HG03060 (cell line): ENCODE measurements around the gene CAPN11.
"Not testable (repeated sequence)": the region's sequence is repeated elsewhere in the genome, so short reads cannot be mapped to it uniquely, and the experiment has no call there.

Experiments
- ATAC-seq: cut with Tn5 transposase; IDR thresholded peaks from one replicate; pipeline ENCODE4 v1.9.1; 2021; ENCODE audit warnings: low read depth, moderate number of reproducible peaks; ENCODE audit not compliant: unreplicated experiment

The CAPN11 gene

GRCh38 chr6:44224965-44225305 lies 66.3 kb downstream of the CAPN11 start:
- no peak for ATAC-seq

GRCh38 chr6:44225579-44226325 lies 67.1 kb downstream of the CAPN11 start:
- no peak for ATAC-seq

GRCh38 chr6:44226368-44227147 lies 67.9 kb downstream of the CAPN11 start:
- no peak for ATAC-seq

DNA sequence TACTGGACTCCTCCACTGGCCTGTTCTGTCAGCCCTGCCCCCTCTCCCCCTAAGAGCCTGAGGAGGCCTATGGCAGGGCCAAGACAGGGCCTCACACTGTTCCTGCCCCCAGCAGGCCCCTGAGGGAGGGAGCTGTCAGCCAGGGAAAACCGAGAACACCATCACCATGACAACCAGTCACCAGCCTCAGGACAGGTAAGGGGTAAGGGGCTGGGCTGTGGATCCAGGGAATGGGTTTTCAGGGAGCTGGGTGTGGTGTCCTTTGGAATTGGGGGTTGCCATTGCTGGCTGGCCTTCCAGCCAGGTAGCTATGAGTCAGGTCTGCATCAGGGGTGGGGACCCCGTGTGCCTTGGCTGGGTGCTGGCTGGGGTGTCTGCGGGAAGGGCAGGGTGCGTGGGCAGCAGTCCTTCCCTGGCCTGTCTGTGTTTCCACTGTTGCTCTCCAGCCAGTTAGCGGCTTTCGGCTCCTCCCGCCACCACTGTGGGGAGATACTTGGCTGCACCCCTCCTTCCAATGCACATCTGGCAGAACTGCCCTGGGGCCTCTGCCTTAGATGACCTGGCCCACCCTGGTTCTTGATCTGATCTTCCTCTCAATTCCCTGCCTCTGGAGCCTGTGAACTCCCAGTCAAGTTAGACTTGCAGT lies 68.7 kb downstream of the CAPN11 start:
- ATAC-seq = no peak

- no peak for ATAC-seq
Observed at GRCh38 chr6:44228031-44228430, 69.4 kb downstream of the CAPN11 start.

GRCh38 chr6:44228433-44228832 lies 69.8 kb downstream of the CAPN11 start:
- ATAC-seq = no peak

- ATAC-seq = no peak
Observed at GRCh38 chr6:44228836-44229235, 70.2 kb downstream of the CAPN11 start.

- ATAC-seq = no peak
Observed at GRCh38 chr6:44229376-44230033, 70.9 kb downstream of the CAPN11 start.

DNA sequence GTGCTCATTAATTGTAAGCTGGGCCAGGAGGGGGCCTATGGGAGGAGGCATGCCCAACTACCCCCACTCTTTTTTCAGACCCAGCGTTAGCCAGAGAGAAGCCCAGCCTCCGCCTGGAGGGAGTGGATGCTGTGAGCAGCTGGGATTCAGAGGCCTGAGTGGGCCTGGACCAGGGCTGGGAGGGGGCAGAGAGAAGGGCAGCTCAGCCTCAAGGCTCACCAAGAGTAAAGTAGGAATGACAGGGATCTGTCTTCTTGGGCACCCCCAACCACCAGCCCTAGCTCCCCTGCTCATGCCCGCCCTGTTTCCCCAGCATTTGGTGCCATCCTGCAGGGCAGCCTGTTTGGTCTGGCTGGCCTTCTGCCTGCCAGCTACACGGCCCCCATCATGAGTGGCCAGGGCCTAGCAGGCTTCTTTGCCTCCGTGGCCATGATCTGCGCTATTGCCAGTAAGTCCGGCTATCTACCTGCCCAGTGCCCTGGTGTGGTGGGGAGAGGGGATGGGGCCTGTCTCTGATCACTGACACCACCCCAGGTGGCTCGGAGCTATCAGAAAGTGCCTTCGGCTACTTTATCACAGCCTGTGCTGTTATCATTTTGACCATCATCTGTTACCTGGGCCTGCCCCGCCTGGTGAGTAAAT lies 71.5 kb downstream of the CAPN11 start:
- ATAC-seq = no peak

DNA sequence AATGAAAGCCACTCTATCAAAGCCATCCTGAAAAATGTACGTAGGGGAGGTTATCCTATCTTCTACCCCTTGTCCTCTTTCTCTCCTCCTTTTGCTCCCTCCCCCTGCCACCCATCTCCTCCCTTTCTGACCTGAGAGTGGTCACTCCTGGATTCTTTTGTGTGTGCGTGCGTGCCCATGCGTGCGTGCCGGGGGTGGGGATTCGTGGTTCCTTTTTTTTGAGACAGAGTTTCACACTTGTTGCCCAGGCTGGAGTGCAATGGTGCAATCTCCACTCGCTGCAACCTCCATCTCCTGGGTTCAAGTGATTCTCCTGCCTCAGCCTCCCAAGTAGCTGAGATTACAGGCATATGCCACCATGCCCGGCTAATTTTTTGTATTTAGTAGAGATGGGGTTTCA lies 72.8 kb downstream of the CAPN11 start:
- ATAC-seq = not testable (repeated sequence)

DNA sequence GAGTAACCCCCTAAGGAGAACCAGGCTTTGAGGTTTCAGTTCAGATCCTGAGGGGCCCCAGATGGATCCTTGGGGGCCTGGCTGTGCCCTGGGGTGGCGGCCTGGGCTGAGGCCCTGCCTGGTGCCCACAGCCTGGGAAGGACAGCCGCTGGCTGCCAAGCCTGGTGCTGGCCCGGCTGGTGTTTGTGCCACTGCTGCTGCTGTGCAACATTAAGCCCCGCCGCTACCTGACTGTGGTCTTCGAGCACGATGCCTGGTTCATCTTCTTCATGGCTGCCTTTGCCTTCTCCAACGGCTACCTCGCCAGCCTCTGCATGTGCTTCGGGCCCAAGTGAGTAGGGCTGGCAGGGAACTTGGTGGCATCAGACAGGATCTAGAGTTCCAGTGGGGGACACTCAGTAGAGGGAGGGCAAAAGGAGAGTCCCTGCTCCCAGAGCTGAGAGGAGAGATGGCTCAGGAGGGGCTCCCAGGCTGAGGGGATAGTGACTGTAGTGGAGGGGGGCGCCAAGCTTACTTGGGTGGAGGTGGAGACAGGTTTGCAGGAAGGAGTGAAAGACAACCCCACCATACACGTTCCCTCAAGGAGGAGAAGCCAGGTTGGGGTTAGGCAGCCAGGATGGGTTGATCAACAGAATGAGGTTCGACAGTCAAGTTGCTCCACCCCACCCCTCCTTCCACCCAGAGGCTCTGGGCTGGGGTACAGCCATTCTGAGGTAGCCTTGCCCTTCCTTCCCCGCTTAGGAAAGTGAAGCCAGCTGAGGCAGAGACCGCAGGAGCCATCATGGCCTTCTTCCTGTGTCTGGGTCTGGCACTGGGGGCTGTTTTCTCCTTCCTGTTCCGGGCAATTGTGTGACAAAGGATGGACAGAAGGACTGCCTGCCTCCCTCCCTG lies 74.3 kb downstream of the CAPN11 start:
- ATAC-seq = no peak

DNA sequence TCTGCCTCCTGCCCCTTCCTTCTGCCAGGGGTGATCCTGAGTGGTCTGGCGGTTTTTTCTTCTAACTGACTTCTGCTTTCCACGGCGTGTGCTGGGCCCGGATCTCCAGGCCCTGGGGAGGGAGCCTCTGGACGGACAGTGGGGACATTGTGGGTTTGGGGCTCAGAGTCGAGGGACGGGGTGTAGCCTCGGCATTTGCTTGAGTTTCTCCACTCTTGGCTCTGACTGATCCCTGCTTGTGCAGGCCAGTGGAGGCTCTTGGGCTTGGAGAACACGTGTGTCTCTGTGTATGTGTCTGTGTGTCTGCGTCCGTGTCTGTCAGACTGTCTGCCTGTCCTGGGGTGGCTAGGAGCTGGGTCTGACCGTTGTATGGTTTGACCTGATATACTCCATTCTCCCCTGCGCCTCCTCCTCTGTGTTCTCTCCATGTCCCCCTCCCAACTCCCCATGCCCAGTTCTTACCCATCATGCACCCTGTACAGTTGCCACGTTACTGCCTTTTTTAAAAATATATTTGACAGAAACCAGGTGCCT lies 75.0 kb downstream of the CAPN11 start:
- ATAC-seq = no peak
